ENCODE data around the gene COPS7A. TPM values are rescaled to one million over a fixed set of nuclear protein-coding genes. Genes with fewer than 3 reads are reported as not detected.
A peak's percentile ranks its signal among the peaks of the same experiment; 100 is the strongest.

Gene COPS7A
- total RNA-seq, 1 experiment from 2014 or later, result 34.2 TPM

- H3K9ac ChIP-seq (ENCODE audit: extremely low read depth, insufficient read length, low read length), result no peak overlapping the region
- no peaks in the 10 kb centered on the region for H4K20me1 ChIP-seq (ENCODE audit: control insufficient read depth, insufficient read depth, insufficient read length)
Observed at GRCh38 chr12:6771091-6771495, 47.2 kb downstream of the COPS7A start.

More at GRCh38 chr12:6771091-6771495, 47.2 kb downstream of the COPS7A start:
- no peak overlapping the region for H4K8ac ChIP-seq (replicated peaks; ENCODE audit: insufficient read length, low read depth, low read length)
- peak overlapping the region in 1 of 2 experiments; percentile 64; a peak in 3 of 5 replicates for H3K4me3 Mint-ChIP-seq
- H3T11ph ChIP-seq (ENCODE audit: low read length), result no peak overlapping the region
- no peak overlapping the region for H3K23ac ChIP-seq (ENCODE audit: insufficient read length, low read depth, low read length)
- no peak overlapping the region for H3K4ac ChIP-seq (ENCODE audit: low read depth, low read length)
- H3K56ac ChIP-seq (ENCODE audit: insufficient read length, low read depth, low read length), result no peak overlapping the region
- no peak overlapping the region for H2BK20ac ChIP-seq (ENCODE audit: low read depth, low read length, poor library complexity, severe bottlenecking)
- no peak overlapping the region for H3K4me2 ChIP-seq (ENCODE audit: insufficient read depth, insufficient read length, low read length)
- peak overlapping the region in 2 of 3 experiments; percentile 59 to 87; a peak in 3 of 7 replicates for H3K27ac Mint-ChIP-seq
- H3K9me3 ChIP-seq (ENCODE audit: control insufficient read depth, low read depth, low read length), result no peaks in the 10 kb centered on the region
- H3K14ac ChIP-seq (ENCODE audit: insufficient read depth, low read length), result no peak overlapping the region
- no peak overlapping the region for H3K27ac ChIP-seq (ENCODE audit: insufficient read length, low read depth, low read length)
- no peak overlapping the region for H2AK5ac ChIP-seq (ENCODE audit: insufficient read length, low read length)
- H2BK5ac ChIP-seq (ENCODE audit: insufficient read length, low read length), result no peak overlapping the region
- H2BK12ac ChIP-seq (ENCODE audit: insufficient read length, low read depth, low read length), result no peak overlapping the region
- H3K4me1 ChIP-seq (ENCODE audit: insufficient read depth, low read length), result peaks cover 7% of the 10 kb centered on the region; the same call in 1 of the 2 replicates
- no peak overlapping the region for H4K91ac ChIP-seq (ENCODE audit: insufficient read length, low read depth, low read length)
- no peaks in the 10 kb centered on the region for H3K79me1 ChIP-seq (ENCODE audit: insufficient read depth, low read depth, low read length, poor library complexity, severe bottlenecking)
- H3K9me3 Mint-ChIP-seq, result peaks cover 0 to 3% of the 10 kb centered on the region in 2 experiments; a peak in 2 of 5 replicates
- H3K18ac ChIP-seq (ENCODE audit: insufficient read length, low read depth, low read length), result no peak overlapping the region
- H3K36me3 Mint-ChIP-seq (ENCODE audit: insufficient read depth in 1 of 3, low read depth in 3 of 3), result peaks cover 27 to 46% (median 44%) of the 10 kb centered on the region in 3 experiments; a peak in 6 of 7 replicates
- H4K5ac ChIP-seq (ENCODE audit: insufficient read length, low read depth, low read length), result no peak overlapping the region
- DNase-seq, result no peak
- no peak overlapping the region for H2BK120ac ChIP-seq (ENCODE audit: low read depth, low read length, poor library complexity, severe bottlenecking)
- no CpG with 5 or more reads among the region's 4 CpGs for WGBS (ENCODE audit: extremely low coverage, insufficient read length, low lambda C conversion rate)
- peaks cover 3% of the 10 kb centered on the region; the same call in 1 of the 2 replicates for H3K27me3 ChIP-seq (ENCODE audit: insufficient read depth, low read length)
- peaks cover 25% of the 10 kb centered on the region for H3K23me2 ChIP-seq (ENCODE audit: insufficient read length, low read depth, low read length, poor library complexity, severe bottlenecking)
- TF ChIP-seq CTCF (conservative IDR thresholded peaks at IDR 0.05), result no peak
- peaks cover 11% of the 10 kb centered on the region; the same call in 1 of the 2 replicates for H3K79me2 ChIP-seq (ENCODE audit: insufficient read depth, low read length)
- H3K27me3 Mint-ChIP-seq (ENCODE audit: low read depth), result peaks cover 27% of the 10 kb centered on the region
- no peak overlapping the region for H2BK15ac ChIP-seq (ENCODE audit: low read depth, low read length)
- peaks cover 43 to 68% of the 10 kb centered on the region in 2 experiments for H3K4me1 Mint-ChIP-seq
- H2AFZ ChIP-seq (ENCODE audit: low read length), result no peak overlapping the region
